Measurements from ENCODE around the gene CDKN1C.

The CDKN1C gene

DNA sequence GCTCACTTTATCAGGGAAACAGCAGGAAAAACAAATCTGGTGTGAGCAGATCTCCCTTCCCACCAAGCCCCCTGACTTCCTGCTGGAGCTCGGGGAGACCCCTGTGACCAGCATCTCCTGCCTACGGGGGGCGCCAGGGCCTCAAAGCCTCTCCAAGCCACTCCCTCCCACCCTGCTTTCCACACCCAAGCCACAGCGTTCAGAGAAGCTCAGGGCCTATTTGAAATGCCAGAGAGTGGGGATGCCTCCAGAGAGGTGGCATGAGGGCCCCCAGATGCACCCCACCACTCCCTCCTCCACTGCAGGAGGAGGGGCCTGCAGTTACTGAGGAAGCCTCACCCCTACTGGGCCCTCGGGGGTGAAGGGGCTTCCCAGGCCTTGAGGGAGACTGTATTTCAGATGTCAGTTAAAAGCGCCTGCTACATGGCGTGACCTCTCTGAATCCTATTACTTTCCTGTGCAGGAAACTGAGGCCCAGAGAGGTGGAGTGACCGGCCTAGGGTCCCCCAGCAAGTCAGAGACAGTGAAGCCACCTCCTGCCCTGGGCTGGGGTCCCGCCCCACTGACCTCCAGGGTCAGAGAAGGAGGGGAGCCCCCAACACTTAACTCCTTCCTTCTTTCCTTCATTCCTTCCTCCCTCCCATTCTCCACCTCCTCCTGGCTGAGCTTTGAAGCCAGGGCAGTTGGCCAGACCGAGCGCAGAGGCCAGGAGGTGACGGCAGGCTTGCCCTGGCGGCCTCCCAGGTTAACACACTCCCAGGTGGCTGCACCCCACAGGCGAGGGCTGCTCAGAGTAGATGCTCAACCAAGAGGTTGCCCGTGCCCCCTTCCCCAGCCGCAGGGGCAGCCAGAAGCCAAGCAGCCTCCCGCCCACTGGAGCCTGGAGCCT, 6.0 kb upstream of the CDKN1C start:
- TF ChIP-seq FOXM1 (IDR thresholded peaks at IDR 0.05; ENCODE audit: borderline replicate concordance, low read depth) (no peak), CREB1 (IDR thresholded peaks at IDR 0.05; ENCODE audit: low read depth) (no peak), RAD21 (IDR thresholded peaks at IDR 0.05; ENCODE audit: low read depth) (no peak), TCF12 (IDR thresholded peaks at IDR 0.05; ENCODE audit: low read depth) (0 out of 2 replicates have a peak, but pooled peaks have one; percentile 10), TEAD4 (IDR thresholded peaks at IDR 0.05) (no peak), MAX (IDR thresholded peaks at IDR 0.05) (no peak)

GRCh38 chr11:2890466-2891294, 5.1 kb upstream of the CDKN1C start:
- TF ChIP-seq EP300 (IDR thresholded peaks at IDR 0.05; ENCODE audit: borderline replicate concordance), result no peak
- TF ChIP-seq TAF1 (IDR thresholded peaks at IDR 0.05; ENCODE audit: low read depth), result no peak
- no peak; the same call in 1 of the 2 replicates for TF ChIP-seq USF1 (IDR thresholded peaks at IDR 0.05)
- no peak for TF ChIP-seq CEBPB (IDR thresholded peaks at IDR 0.05)
- peak; percentile 73 for TF ChIP-seq TCF12 (IDR thresholded peaks at IDR 0.05; ENCODE audit: low read depth)
- peak; percentile 72 for TF ChIP-seq NFIC (IDR thresholded peaks at IDR 0.05)
- peak; percentile 8; the same call in 1 of the 2 replicates for TF ChIP-seq EGR1 (IDR thresholded peaks at IDR 0.05)
- no peak for TF ChIP-seq REST (IDR thresholded peaks at IDR 0.05; ENCODE audit: low read depth)
- TF ChIP-seq YY1 (IDR thresholded peaks at IDR 0.05; ENCODE audit: low read depth), result no peak
- peak; percentile 34; the same call in 1 of the 2 replicates for TF ChIP-seq MAX (IDR thresholded peaks at IDR 0.05)
- TF ChIP-seq CREB1 (IDR thresholded peaks at IDR 0.05; ENCODE audit: low read depth), result no peak
- TF ChIP-seq RAD21 (IDR thresholded peaks at IDR 0.05; ENCODE audit: low read depth), result no peak
- TF ChIP-seq ZBTB7A (IDR thresholded peaks at IDR 0.05; ENCODE audit: low read depth), result peak; percentile 98
- TF ChIP-seq FOXM1 (IDR thresholded peaks at IDR 0.05; ENCODE audit: borderline replicate concordance, low read depth), result no peak; the same call in 1 of the 2 replicates
- no peak for TF ChIP-seq TEAD4 (IDR thresholded peaks at IDR 0.05)

- no peak for TF ChIP-seq TCF12 (IDR thresholded peaks at IDR 0.05; ENCODE audit: low read depth)
Measured at GRCh38 chr11:2889362-2890273, 4.0 kb upstream of the CDKN1C start.

GRCh38 chr11:2888266-2888968, 2.8 kb upstream of the CDKN1C start:
- TF ChIP-seq REST (IDR thresholded peaks at IDR 0.05; ENCODE audit: low read depth), result no peak
- TF ChIP-seq MAX (IDR thresholded peaks at IDR 0.05), result 0 out of 2 replicates have a peak, but pooled peaks have one; percentile 16
- peak; percentile 99 for TF ChIP-seq RAD21 (IDR thresholded peaks at IDR 0.05; ENCODE audit: low read depth)
- TF ChIP-seq TEAD4 (IDR thresholded peaks at IDR 0.05), result peak; percentile 31; the same call in 1 of the 2 replicates
